Natural killer cell treated with Interleukin-12 subunit alpha and Interleukin-12 subunit beta and Interleukin-15 and Interleukin-18, amount 100 ng/mL, for 72 hours (primary cell): ENCODE data around the gene SETD6. TPM values are rescaled to one million over a fixed set of nuclear protein-coding genes. Genes with fewer than 3 reads are reported as not detected.
"Not testable (repeated sequence)": the region's sequence is repeated elsewhere in the genome, so short reads cannot be mapped to it uniquely, and the experiment has no call there.

Experiments
- ATAC-seq, 2 donors: fragments of 150-1000 bp; cut with Tn5 transposase in 1 of 2; sonication (Bioruptor Pico), chemical (Tn5 transposase) in 1 of 2; 2 replicates each; pipeline ENCODE4 v1.10.0; 2021
- DNase-seq: peaks from one replicate; pipeline ENCODE4 v3.0.0; 2022; ENCODE audit warnings: low spot score
- H3K27ac Mint-ChIP-seq, 2 donors: 1 replicate in 1 of 2; 2 replicates in 1 of 2; pipeline ENCODE4 v1.8.0; 2022; ENCODE audit warnings: mixed read lengths in 2 of 2, mild to moderate bottlenecking in 1 of 2, moderate library complexity in 1 of 2
- H3K27me3 Mint-ChIP-seq, 2 donors: 1 replicate in 1 of 2; 2 replicates in 1 of 2; pipeline ENCODE4 v1.8.0; 2022; ENCODE audit warnings: mixed read lengths in 2 of 2
- H3K36me3 Mint-ChIP-seq: one replicate; pipeline ENCODE4 v1.8.0; 2022; ENCODE audit warnings: mixed read lengths
- H3K4me1 Mint-ChIP-seq, 2 donors: 1 replicate in 1 of 2; 2 replicates in 1 of 2; pipeline ENCODE4 v1.8.0; 2022; ENCODE audit warnings: low read depth in 2 of 2, mixed read lengths in 2 of 2, mild to moderate bottlenecking in 1 of 2
- H3K4me3 Mint-ChIP-seq: one replicate; pipeline ENCODE4 v1.8.0; 2022; ENCODE audit warnings: mixed read lengths
- H3K9me3 Mint-ChIP-seq: 2 replicates; pipeline ENCODE4 v1.8.0; 2022; ENCODE audit warnings: mixed read lengths
- total RNA-seq, 2 donors: library from RNA; stranded (reverse); gene quantifications; one replicate each; pipeline ENCODE4 v1.2.3, GENCODE V29; 2022

Gene SETD6
- total RNA-seq, 2 donors from 2014 or later: 16.4 to 29.1 TPM

DNA sequence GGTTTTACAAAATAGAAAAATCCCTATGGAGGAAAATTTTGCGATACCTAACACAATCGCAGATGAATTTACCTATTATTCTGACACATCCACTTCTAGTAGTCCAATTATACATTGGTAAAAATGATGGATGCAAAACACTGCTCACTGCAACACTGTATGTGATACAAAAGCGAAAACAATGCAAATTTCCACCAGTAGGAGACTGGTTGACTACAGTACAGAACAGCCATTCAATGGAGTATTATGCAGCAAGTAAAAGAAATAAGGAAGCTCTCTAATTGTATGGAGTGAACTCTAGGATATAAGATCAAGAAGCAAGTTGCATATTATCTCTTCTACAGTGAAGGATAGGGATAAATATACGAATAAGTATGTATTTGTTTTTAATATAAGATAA is 48.5 kb downstream of the SETD6 start:
- H3K4me1 Mint-ChIP-seq: peaks cover 0 to 7% of the 10 kb centered on the region in 2 donors
- DNase-seq (no peak), ATAC-seq (no peak)
- H3K36me3 Mint-ChIP-seq: peaks cover 9% of the 10 kb centered on the region
- no peak overlapping the region for H3K4me3 Mint-ChIP-seq
- no peaks in the 10 kb centered on the region for H3K27me3 Mint-ChIP-seq
- no peaks in the 10 kb centered on the region for H3K9me3 Mint-ChIP-seq
- H3K27ac Mint-ChIP-seq: no peak overlapping the region

DNA sequence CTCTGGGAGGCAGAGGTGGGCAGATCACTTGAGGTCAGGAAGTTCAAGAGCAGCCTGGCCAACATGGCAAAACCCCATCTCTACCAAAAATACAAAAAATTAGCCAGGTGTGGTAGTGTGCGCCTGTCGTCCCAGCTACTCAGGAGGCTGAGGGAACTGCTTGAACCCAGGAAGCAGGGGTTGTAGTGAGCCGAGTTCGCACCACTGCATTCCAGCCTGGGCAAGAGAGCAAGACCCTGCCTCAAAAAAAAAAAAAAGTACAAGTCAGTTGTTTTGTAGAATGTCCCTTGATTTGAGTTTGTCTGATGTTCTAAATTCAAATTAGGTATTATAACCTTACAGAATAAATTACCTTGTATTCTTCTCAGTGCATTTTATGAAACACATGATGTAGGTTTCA is 50.4 kb downstream of the SETD6 start:
- Mint-ChIP-seq H3K36me3 (peaks cover 28% of the 10 kb centered on the region), H3K4me1 (peaks cover 10 to 12% of the 10 kb centered on the region in 2 donors)
- H3K9me3 Mint-ChIP-seq, ATAC-seq, H3K4me3 Mint-ChIP-seq, H3K27ac Mint-ChIP-seq, H3K27me3 Mint-ChIP-seq, DNase-seq: not testable (repeated sequence)

Other genes starting within 250 kb of the SETD6 start
- not detected for gene PRSS54, start 220.5 kb upstream of the SETD6 start, total RNA-seq
- gene GINS3, start 123.0 kb upstream of the SETD6 start, total RNA-seq: 10 to 100 TPM; 11.8 to 21.6 TPM
- gene NDRG4, start 15.4 kb upstream of the SETD6 start, total RNA-seq: under 1 TPM; 0.14 to 0.47 TPM
- gene CNOT1, start 114.3 kb downstream of the SETD6 start, total RNA-seq: 100 to 1,000 TPM; 306 to 397 TPM
- gene SLC38A7, start 169.3 kb downstream of the SETD6 start, total RNA-seq: 10 to 100 TPM; 14.1 to 16.7 TPM
- gene GOT2, start 218.8 kb downstream of the SETD6 start, total RNA-seq: 100 to 1,000 TPM in 1 of 2 donors, 10 to 100 TPM in 1; 82.7 to 149 TPM